MM.1S (cell line): ENCODE results near the gene SETD3.

Experiments used
- DNase-seq: peaks from one replicate; pipeline ENCODE4 v3.0.0-alpha.2; 2015
- H2AFZ ChIP-seq: fragments of 300-600 bp; sonication (generic); 2 replicates; pipeline ENCODE4 v1.6.0; 2016; ENCODE audit warnings: antibody characterized with exemption, low read length
- H3F3A ChIP-seq: fragments of 300-600 bp; sonication (generic); 2 replicates; pipeline ENCODE4 v1.6.1; 2016; ENCODE audit warnings: mild to moderate bottlenecking, antibody characterized with exemption, low read length, moderate library complexity, mixed read lengths; ENCODE audit not compliant: insufficient read depth
- H3K27ac ChIP-seq: fragments of 300-600 bp; sonication (generic); 2 replicates; pipeline ENCODE4 v1.5.1; 2016; ENCODE audit warnings: mild to moderate bottlenecking, low read length
- H3K27me3 ChIP-seq: fragments of 300-600 bp; sonication (generic); replicated peaks from 2 replicates; pipeline ENCODE4 v1.6.0; 2016; ENCODE audit warnings: low read length; ENCODE audit not compliant: insufficient read depth
- H3K36me3 ChIP-seq: fragments of 300-600 bp; sonication (generic); replicated peaks from 2 replicates; pipeline ENCODE4 v1.6.1; 2016; ENCODE audit warnings: mild to moderate bottlenecking, low read length, mixed read lengths; ENCODE audit not compliant: insufficient read depth
- H3K4me1 ChIP-seq: fragments of 300-600 bp; sonication (generic); 2 replicates; pipeline ENCODE4 v1.6.1; 2016; ENCODE audit warnings: low read length, mixed read lengths
- H3K4me2 ChIP-seq: fragments of 300-600 bp; sonication (generic); 2 replicates; pipeline ENCODE4 v1.6.0; 2016; ENCODE audit warnings: low read depth, low read length
- H3K4me3 ChIP-seq: fragments of 300-600 bp; sonication (generic); 2 replicates; pipeline ENCODE4 v1.5.1; 2016; ENCODE audit warnings: low read length, mixed read lengths
- H3K79me2 ChIP-seq: fragments of 300-600 bp; sonication (generic); 2 replicates; pipeline ENCODE4 v1.6.1; 2016; ENCODE audit warnings: mixed run types, low read length, mixed read lengths
- H3K9ac ChIP-seq: fragments of 300-600 bp; sonication (generic); 2 replicates; pipeline ENCODE4 v1.6.1; 2016; ENCODE audit warnings: low read length, mixed read lengths
- H3K9me2 ChIP-seq: fragments of 300-600 bp; sonication (generic); replicated peaks from 2 replicates; pipeline ENCODE4 v1.6.1; 2016; ENCODE audit warnings: mild to moderate bottlenecking, low read length, mixed read lengths; ENCODE audit not compliant: insufficient read depth
- H3K9me3 ChIP-seq: fragments of 300-600 bp; sonication (generic); replicated peaks from 2 replicates; pipeline ENCODE4 v1.6.1; 2016; ENCODE audit warnings: mild to moderate bottlenecking, low read length, mixed read lengths; ENCODE audit not compliant: insufficient read depth
- H4K20me1 ChIP-seq: fragments of 300-600 bp; sonication (generic); 2 replicates; pipeline ENCODE4 v1.6.1; 2016; ENCODE audit warnings: mild to moderate bottlenecking, low read length, moderate library complexity, mixed read lengths; ENCODE audit not compliant: insufficient read depth
- CTCF ChIP-seq: fragments of 300-600 bp; sonication (generic); IDR thresholded peaks from 2 replicates; pipeline ENCODE4 v1.5.1; 2016; ENCODE audit warnings: antibody characterized with exemption, low read length, mixed read lengths
- EZH2 ChIP-seq: fragments of 300-600 bp; sonication (generic); optimal IDR thresholded peaks from 2 replicates; pipeline ENCODE3; 2017; ENCODE audit warnings: low read depth, mild to moderate bottlenecking, antibody characterized with exemption, low read length, mixed read lengths
- EZH2phosphoT487 ChIP-seq: fragments of 300-600 bp; sonication (generic); IDR thresholded peaks from 2 replicates; pipeline ENCODE4 v1.6.1; 2018; ENCODE audit warnings: antibody characterized with exemption, low read length

Gene SETD3

GRCh38 chr14:99363051-99363450 is 117.6 kb downstream of the SETD3 start:
- H3K27me3 ChIP-seq = no peaks in the 10 kb centered on the region
- no peaks in the 10 kb centered on the region for H3K79me2 ChIP-seq
- no peaks in the 10 kb centered on the region for H3F3A ChIP-seq
- H3K4me3 ChIP-seq = no peak overlapping the region
- H3K9me3 ChIP-seq = no peaks in the 10 kb centered on the region
- TF ChIP-seq EZH2 (no peak), CTCF (no peak), EZH2phosphoT487 (no peak)
- no peak for DNase-seq
- H3K4me2 ChIP-seq = no peak overlapping the region
- H3K4me1 ChIP-seq = no peaks in the 10 kb centered on the region
- H2AFZ ChIP-seq = no peak overlapping the region
- no peak overlapping the region for H3K9ac ChIP-seq
- H3K36me3 ChIP-seq = no peaks in the 10 kb centered on the region
- no peaks in the 10 kb centered on the region for H4K20me1 ChIP-seq
- H3K9me2 ChIP-seq = no peaks in the 10 kb centered on the region
- no peak overlapping the region for H3K27ac ChIP-seq

GRCh38 chr14:99361596-99362215 is 119.0 kb downstream of the SETD3 start:
- Histone ChIP-seq H3K4me1 (no peaks in the 10 kb centered on the region), H3K9me3 (no peaks in the 10 kb centered on the region), H3K36me3 (no peaks in the 10 kb centered on the region), H3K79me2 (no peaks in the 10 kb centered on the region), H4K20me1 (no peaks in the 10 kb centered on the region), H3K4me3 (no peak overlapping the region), H3K27ac (no peak overlapping the region), H3K4me2 (no peak overlapping the region), H3K27me3 (no peaks in the 10 kb centered on the region), H3K9ac (no peak overlapping the region), H3K9me2 (no peaks in the 10 kb centered on the region), H3F3A (no peaks in the 10 kb centered on the region), H2AFZ (no peak overlapping the region)
- DNase-seq = no peak
- TF ChIP-seq EZH2 = no peak
- TF ChIP-seq EZH2phosphoT487 = no peak
- TF ChIP-seq CTCF = no peak

- H4K20me1 ChIP-seq = no peaks in the 10 kb centered on the region
- no peaks in the 10 kb centered on the region for H3K4me1 ChIP-seq
- TF ChIP-seq EZH2phosphoT487 (no peak), EZH2 (no peak), CTCF (no peak)
- no peak overlapping the region for H2AFZ ChIP-seq
- no peaks in the 10 kb centered on the region for H3K27me3 ChIP-seq
- no peak overlapping the region for H3K27ac ChIP-seq
- no peaks in the 10 kb centered on the region for H3K79me2 ChIP-seq
- no peaks in the 10 kb centered on the region for H3K9me3 ChIP-seq
- no peak overlapping the region for H3K4me2 ChIP-seq
- DNase-seq = no peak
- no peaks in the 10 kb centered on the region for H3K36me3 ChIP-seq
- no peak overlapping the region for H3K9ac ChIP-seq
- no peaks in the 10 kb centered on the region for H3K9me2 ChIP-seq
- H3K4me3 ChIP-seq = no peak overlapping the region
- H3F3A ChIP-seq = no peaks in the 10 kb centered on the region
Observed at GRCh38 chr14:99360774-99361595, 119.7 kb downstream of the SETD3 start.
